CD14-positive monocyte (primary cell): ENCODE data around the gene CDK6. TPM values are rescaled to one million over a fixed set of nuclear protein-coding genes. Genes with fewer than 3 reads are reported as not detected.

ENCODE experiments used
- DNase-seq, 3 donors: peaks; one replicate each; pipeline ENCODE4 v3.0.0-alpha.2; 2011 to 2022
- H2AFZ ChIP-seq: 2 replicates; pipeline ENCODE4 v1.6.0; 2012; ENCODE audit warnings: mild to moderate bottlenecking, low read depth, low read length, inconsistent platforms; ENCODE audit not compliant: insufficient read depth, poor library complexity, severe bottlenecking
- H3K27ac ChIP-seq, 2 donors: 1 replicate in 1 of 2; 2 replicates in 1 of 2; pipeline ENCODE4 v1.5.1; 2012 to 2013; ENCODE audit warnings: low read length in 2 of 2, control low read depth in 1 of 2, inconsistent platforms in 1 of 2, low read depth in 1 of 2, mild to moderate bottlenecking in 1 of 2
- H3K27me3 ChIP-seq, 2 donors: one replicate each; pipeline versions ENCODE4 v1.6.0 to v1.6.1; 2011 to 2013; ENCODE audit warnings: low read length in 2 of 2; ENCODE audit not compliant: control insufficient read depth in 2 of 2, insufficient read depth in 2 of 2
- H3K36me3 ChIP-seq, 2 donors: replicated peaks in 1 of 2; 1 replicate in 1 of 2; 2 replicates in 1 of 2; pipeline versions ENCODE4 v1.5.1 to v1.6.1; 2012 to 2013; ENCODE audit warnings: low read length in 2 of 2, control low read depth in 1 of 2, inconsistent platforms in 1 of 2, mild to moderate bottlenecking in 1 of 2; ENCODE audit not compliant: insufficient read depth in 2 of 2, control insufficient read depth in 1 of 2
- H3K4me1 ChIP-seq, 2 donors: 1 replicate in 1 of 2; 2 replicates in 1 of 2; pipeline versions ENCODE4 v1.5.1 to v1.6.1; 2012 to 2013; ENCODE audit warnings: low read length in 2 of 2, control low read depth in 1 of 2, inconsistent platforms in 1 of 2, mild to moderate bottlenecking in 1 of 2, moderate library complexity in 1 of 2; ENCODE audit not compliant: insufficient read depth in 2 of 2, control insufficient read depth in 1 of 2
- H3K4me2 ChIP-seq: replicated peaks from 2 replicates; pipeline ENCODE3; 2012; ENCODE audit warnings: low read length, moderate library complexity, mild to moderate bottlenecking; ENCODE audit not compliant: poor library complexity, severe bottlenecking; ENCODE audit errors: extremely low read depth
- H3K4me3 ChIP-seq, 3 experiments: fragments of 200-600 bp in 1 of 3; sonication (generic) in 1 of 3; replicated peaks in 1 of 3; 1 replicate in 2 of 3; 2 replicates in 1 of 3; pipeline ENCODE4 v1.5.1; 2011 to 2013; ENCODE audit warnings: low read length in 3 of 3, mild to moderate bottlenecking in 3 of 3, control low read depth in 2 of 3, low read depth in 2 of 3, inconsistent platforms in 1 of 3, moderate library complexity in 1 of 3
- H3K79me2 ChIP-seq: 2 replicates; pipeline ENCODE4 v1.6.0; 2012; ENCODE audit warnings: mild to moderate bottlenecking, control low read depth, inconsistent platforms, low read length, moderate library complexity; ENCODE audit not compliant: insufficient read depth
- H3K9ac ChIP-seq: 2 replicates; pipeline ENCODE4 v1.6.0; 2017; ENCODE audit warnings: low read length, mild to moderate bottlenecking; ENCODE audit not compliant: insufficient read depth, poor library complexity, severe bottlenecking
- H3K9me3 ChIP-seq, 2 donors: replicated peaks in 1 of 2; 1 replicate in 1 of 2; 2 replicates in 1 of 2; pipeline versions ENCODE4 v1.5.1 to v1.6.1; 2012 to 2013; ENCODE audit warnings: low read length in 2 of 2, control low read depth in 1 of 2; ENCODE audit not compliant: control insufficient read depth in 1 of 2, insufficient read depth in 1 of 2
- H4K20me1 ChIP-seq: 2 replicates; pipeline ENCODE4 v1.6.0; 2012; ENCODE audit warnings: mild to moderate bottlenecking, low read length, control low read depth, moderate library complexity; ENCODE audit not compliant: insufficient read depth
- H3K27ac Mint-ChIP-seq, 7 donors: one replicate each; pipeline ENCODE4 v1.8.0; 2020; ENCODE audit warnings: mild to moderate bottlenecking in 7 of 7, mixed read lengths in 7 of 7, moderate library complexity in 6 of 7, inconsistent platforms in 2 of 7
- H3K27me3 Mint-ChIP-seq, 3 donors: one replicate each; pipeline ENCODE4 v1.8.0; 2021 to 2022; ENCODE audit warnings: low read depth in 3 of 3, mild to moderate bottlenecking in 3 of 3, mixed read lengths in 3 of 3, moderate library complexity in 3 of 3, inconsistent platforms in 1 of 3
- H3K36me3 Mint-ChIP-seq, 2 donors: one replicate each; pipeline ENCODE4 v1.8.0; 2020; ENCODE audit warnings: mixed read lengths in 2 of 2, inconsistent platforms in 1 of 2, mild to moderate bottlenecking in 1 of 2
- H3K4me1 Mint-ChIP-seq: one replicate; pipeline ENCODE4 v1.8.0; 2020; ENCODE audit warnings: mild to moderate bottlenecking, mixed read lengths
- H3K4me3 Mint-ChIP-seq, 2 donors: one replicate each; pipeline ENCODE4 v1.8.0; 2020; ENCODE audit warnings: mild to moderate bottlenecking in 2 of 2, mixed read lengths in 2 of 2, moderate library complexity in 1 of 2
- H3K9me3 Mint-ChIP-seq, 7 donors: one replicate each; pipeline ENCODE4 v1.8.0; 2020 to 2022; ENCODE audit warnings: mixed read lengths in 7 of 7, mild to moderate bottlenecking in 6 of 7, moderate library complexity in 6 of 7, inconsistent platforms in 2 of 7
- WGBS: methylation state at CpG from one replicate; pipeline ENCODE4 v1.1.5; 2013; ENCODE audit warnings: missing lambda C conversion rate; ENCODE audit not compliant: insufficient coverage; 5-methylcytosine and 5-hydroxymethylcytosine counted together
- intact Hi-C, 2 donors: fragments of 100-400 bp; cut with micrococcal nuclease; formaldehyde crosslinking; loops; one replicate each; pipeline versions ENCODE4 v1.15.0 to v1.15.1; 2023
- polyA plus RNA-seq, 3 donors: library from polyadenylated mRNA; depleted of rRNA in 1 of 3; unstranded in 2 of 3; stranded (reverse) in 1 of 3; fragments of 300-500 nt in 2 of 3; fragments of >200 nt in 1 of 3; fragmentation: Illumina TruSeq in 2 of 3; gene quantifications; 1 replicate in 2 of 3; 2 replicates in 1 of 3; pipeline ENCODE4 v1.2.3, GENCODE V29; 2012 to 2021
- TF ChIP-seq, protein P1 (sequence below): fragments of 200-600 bp; IDR thresholded peaks from one replicate; pipeline ENCODE4 v1.8.0; 2022; ENCODE audit warnings: antibody characterized with exemption, mild to moderate bottlenecking

The CDK6 gene
- polyA plus RNA-seq, 3 donors: 3.4 to 4.3 (median 3.8) TPM

DNA sequence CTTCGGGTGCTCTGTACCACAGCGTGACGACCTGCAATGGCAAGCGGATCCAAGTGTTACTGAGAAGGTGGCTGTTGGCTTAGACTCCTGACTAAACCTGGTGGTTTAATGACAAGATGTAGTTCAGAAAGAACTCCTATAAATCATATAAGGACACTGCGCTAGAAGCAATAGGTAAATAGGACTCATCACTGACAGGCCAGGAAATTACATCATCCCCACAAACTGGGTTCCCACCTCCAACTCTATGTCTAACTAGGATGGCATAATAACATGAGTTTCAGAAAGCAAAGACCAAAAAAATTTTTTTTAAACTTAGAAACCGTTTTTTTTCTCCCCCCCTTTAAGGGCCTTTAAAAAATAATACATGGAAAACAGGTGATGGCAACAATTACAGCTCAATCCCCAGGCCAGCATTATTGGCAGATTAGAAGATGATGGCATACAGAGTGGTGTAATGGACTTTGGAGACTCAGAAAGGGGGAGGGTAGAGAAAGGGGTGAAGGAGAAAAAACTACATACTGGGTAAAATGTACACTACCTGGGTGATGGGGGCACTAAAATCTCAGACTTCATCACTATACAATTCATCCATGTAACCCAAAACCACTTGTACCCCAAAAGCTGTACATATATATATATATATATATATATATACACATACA lies 164.7 kb downstream of the CDK6 start:
- no peak overlapping the region for H3K27ac ChIP-seq
- no peak overlapping the region for H3K4me2 ChIP-seq
- no peaks in the 10 kb centered on the region for H3K79me2 ChIP-seq
- no peak overlapping the region for H3K9ac ChIP-seq
- H3K4me3 ChIP-seq: no peak overlapping the region
- no peak overlapping the region for H2AFZ ChIP-seq
- Mint-ChIP-seq H3K9me3 (no peaks in the 10 kb centered on the region), H3K27me3 (no peaks in the 10 kb centered on the region), H3K4me3 (no peak overlapping the region), H3K27ac (peak overlapping the region in 2 of 7 donors; percentile 27 to 28), H3K36me3 (peaks cover 3 to 9% of the 10 kb centered on the region in 2 donors), H3K4me1 (no peaks in the 10 kb centered on the region)
- no peaks in the 10 kb centered on the region for H3K27me3 ChIP-seq
- no peak for DNase-seq
- peaks cover 0 to 2% of the 10 kb centered on the region in 2 donors for H3K36me3 ChIP-seq
- TF ChIP-seq, protein P1, sequence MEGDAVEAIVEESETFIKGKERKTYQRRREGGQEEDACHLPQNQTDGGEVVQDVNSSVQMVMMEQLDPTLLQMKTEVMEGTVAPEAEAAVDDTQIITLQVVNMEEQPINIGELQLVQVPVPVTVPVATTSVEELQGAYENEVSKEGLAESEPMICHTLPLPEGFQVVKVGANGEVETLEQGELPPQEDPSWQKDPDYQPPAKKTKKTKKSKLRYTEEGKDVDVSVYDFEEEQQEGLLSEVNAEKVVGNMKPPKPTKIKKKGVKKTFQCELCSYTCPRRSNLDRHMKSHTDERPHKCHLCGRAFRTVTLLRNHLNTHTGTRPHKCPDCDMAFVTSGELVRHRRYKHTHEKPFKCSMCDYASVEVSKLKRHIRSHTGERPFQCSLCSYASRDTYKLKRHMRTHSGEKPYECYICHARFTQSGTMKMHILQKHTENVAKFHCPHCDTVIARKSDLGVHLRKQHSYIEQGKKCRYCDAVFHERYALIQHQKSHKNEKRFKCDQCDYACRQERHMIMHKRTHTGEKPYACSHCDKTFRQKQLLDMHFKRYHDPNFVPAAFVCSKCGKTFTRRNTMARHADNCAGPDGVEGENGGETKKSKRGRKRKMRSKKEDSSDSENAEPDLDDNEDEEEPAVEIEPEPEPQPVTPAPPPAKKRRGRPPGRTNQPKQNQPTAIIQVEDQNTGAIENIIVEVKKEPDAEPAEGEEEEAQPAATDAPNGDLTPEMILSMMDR: no peak
- H3K4me1 ChIP-seq: no peaks in the 10 kb centered on the region
- intact Hi-C loops: no loop called here
- WGBS: 100% methylated on average over 5 of the region's 6 CpGs
- no peaks in the 10 kb centered on the region for H4K20me1 ChIP-seq
- H3K9me3 ChIP-seq: no peaks in the 10 kb centered on the region

DNA sequence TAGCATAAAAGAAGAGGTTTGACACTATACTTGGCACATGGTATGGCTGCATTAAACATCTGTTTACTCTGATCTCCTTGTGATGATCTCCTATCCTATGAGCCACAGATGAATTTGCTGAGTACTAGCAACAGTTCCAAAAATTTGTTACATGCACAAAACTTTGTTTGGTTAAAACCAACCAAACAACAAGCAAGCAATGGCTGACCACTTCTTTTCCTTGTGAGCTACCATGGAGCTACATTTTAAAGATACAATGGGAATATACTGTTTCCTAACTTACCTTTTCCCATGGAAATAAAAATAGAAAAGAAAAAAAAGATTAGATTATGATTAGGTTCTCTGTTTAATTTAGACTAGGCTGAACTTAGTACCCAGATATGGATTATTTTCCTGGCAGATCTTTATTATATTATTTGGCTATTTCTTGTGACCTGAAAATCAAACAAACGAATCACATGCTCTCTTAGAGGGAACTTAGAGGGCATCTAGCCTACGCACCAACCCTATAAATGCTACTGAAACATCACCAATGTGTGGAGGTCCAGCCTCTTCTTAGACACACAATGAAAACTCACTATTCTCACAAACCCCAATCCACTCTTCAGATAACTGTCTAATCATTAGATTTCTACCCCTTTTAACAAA lies 166.0 kb downstream of the CDK6 start:
- Histone ChIP-seq H3K9me3 (no peaks in the 10 kb centered on the region), H3K4me3 (no peak overlapping the region), H3K79me2 (no peaks in the 10 kb centered on the region), H3K9ac (no peak overlapping the region), H2AFZ (no peak overlapping the region), H3K27ac (no peak overlapping the region), H3K27me3 (no peaks in the 10 kb centered on the region), H4K20me1 (no peaks in the 10 kb centered on the region), H3K36me3 (peaks cover 0 to 2% of the 10 kb centered on the region in 2 donors), H3K4me2 (no peak overlapping the region), H3K4me1 (no peaks in the 10 kb centered on the region)
- Mint-ChIP-seq H3K27me3 (no peaks in the 10 kb centered on the region), H3K36me3 (peaks cover 3 to 8% of the 10 kb centered on the region in 2 donors), H3K27ac (no peak overlapping the region), H3K4me3 (no peak overlapping the region), H3K4me1 (no peaks in the 10 kb centered on the region), H3K9me3 (no peaks in the 10 kb centered on the region)
- TF ChIP-seq, protein P1: no peak
- DNase-seq: no peak
- WGBS: 95% methylated on average over 2 of the region's 2 CpGs
- intact Hi-C loops: no loop called here
